Natural killer cell (primary cell): ENCODE data around the gene NHSL2. TPM values are rescaled to one million over a fixed set of nuclear protein-coding genes. Genes with fewer than 3 reads are reported as not detected.

Experiments
- ATAC-seq, 3 donors: fragments of 150-1000 bp in 2 of 3; fragments of 200-7000 bp in 1 of 3; cut with Tn5 transposase; 1 replicate in 1 of 3; 2 replicates in 2 of 3; pipeline ENCODE4 v1.10.0; 2021; ENCODE audit warnings: mild to moderate bottlenecking in 2 of 3, moderate library complexity in 2 of 3
- DNase-seq, 2 donors: peaks; one replicate each; pipeline versions ENCODE4 v3.0.0 to v3.0.0-alpha.2; 2013 to 2021; ENCODE audit warnings: mixed read lengths in 1 of 2
- H3K27ac ChIP-seq: one replicate; pipeline ENCODE4 v1.5.1; 2013; ENCODE audit warnings: mild to moderate bottlenecking, low read length
- H3K27me3 ChIP-seq: one replicate; pipeline ENCODE4 v1.6.1; 2013; ENCODE audit warnings: low read length; ENCODE audit not compliant: control insufficient read depth, insufficient read depth
- H3K36me3 ChIP-seq: one replicate; pipeline ENCODE4 v1.6.1; 2013; ENCODE audit warnings: low read length; ENCODE audit not compliant: control insufficient read depth, insufficient read depth
- H3K4me1 ChIP-seq: one replicate; pipeline ENCODE4 v1.6.1; 2013; ENCODE audit warnings: low read length; ENCODE audit not compliant: control insufficient read depth, insufficient read depth
- H3K4me3 ChIP-seq: one replicate; pipeline ENCODE4 v1.5.1; 2013; ENCODE audit warnings: low read length
- H3K9me3 ChIP-seq: one replicate; pipeline ENCODE4 v1.6.1; 2013; ENCODE audit warnings: low read length; ENCODE audit not compliant: control insufficient read depth, insufficient read depth
- H3K27ac Mint-ChIP-seq, 2 donors: one replicate each; pipeline ENCODE4 v1.8.0; 2022; ENCODE audit warnings: mild to moderate bottlenecking in 2 of 2, mixed read lengths in 2 of 2, moderate library complexity in 1 of 2
- H3K27me3 Mint-ChIP-seq, 2 donors: one replicate each; pipeline ENCODE4 v1.8.0; 2022; ENCODE audit warnings: low read depth in 2 of 2, mixed read lengths in 2 of 2
- H3K36me3 Mint-ChIP-seq: one replicate; pipeline ENCODE4 v1.8.0; 2022; ENCODE audit warnings: mixed read lengths
- H3K4me1 Mint-ChIP-seq, 2 donors: one replicate each; pipeline ENCODE4 v1.8.0; 2022; ENCODE audit warnings: mixed read lengths in 2 of 2
- H3K4me3 Mint-ChIP-seq: one replicate; pipeline ENCODE4 v1.8.0; 2022; ENCODE audit warnings: mild to moderate bottlenecking, moderate library complexity, mixed read lengths
- H3K9me3 Mint-ChIP-seq, 2 donors: one replicate each; pipeline ENCODE4 v1.8.0; 2022; ENCODE audit warnings: mixed read lengths in 2 of 2
- WGBS: methylation state at CpG from one replicate; pipeline ENCODE4 v1.1.7; 2013; ENCODE audit warnings: missing lambda C conversion rate; ENCODE audit not compliant: insufficient coverage; 5-methylcytosine and 5-hydroxymethylcytosine counted together
- intact Hi-C: fragments of 100-400 bp; cut with micrococcal nuclease; formaldehyde crosslinking; loops from one replicate; pipeline ENCODE4 v1.14.2; 2022
- total RNA-seq, 4 donors: library from RNA; stranded (reverse); fragments of 120-200 nt in 1 of 4; gene quantifications; one replicate each; pipeline versions ENCODE4 v1.2.3 to v1.2.4, GENCODE V29; 2013 to 2022
- TF ChIP-seq, protein P1 (sequence below): fragments of 200-600 bp; IDR thresholded peaks from one replicate; pipeline ENCODE4 v1.8.0; 2022; ENCODE audit warnings: antibody characterized with exemption

NHSL2 gene
- total RNA-seq, 3 donors from 2014 or later (not counting 1 experiment from before 2014, with no cell fraction given): 15.0 to 32.5 (median 30.8) TPM

DNA sequence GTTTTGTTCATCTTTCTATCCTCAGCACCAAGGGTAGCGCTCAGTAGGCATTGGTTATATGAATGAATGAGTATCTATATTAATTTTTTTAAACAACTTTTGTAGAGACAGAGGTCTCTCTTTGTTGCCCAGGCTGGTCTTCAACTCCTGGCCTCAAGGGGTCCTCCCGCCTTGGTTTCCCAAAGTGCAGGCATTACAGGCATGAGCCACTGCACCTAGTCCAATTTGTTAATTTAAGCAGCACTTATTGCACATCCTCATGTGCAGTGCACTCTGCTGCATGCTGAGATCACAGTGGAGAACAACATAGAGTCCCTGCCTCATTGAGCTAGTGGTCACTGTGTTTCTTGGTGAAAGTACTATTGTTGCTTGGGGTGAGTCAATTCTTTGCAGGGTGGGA is 94.4 kb downstream of the NHSL2 start:
- H3K36me3 ChIP-seq: no peaks in the 10 kb centered on the region
- Mint-ChIP-seq H3K9me3 (no peaks in the 10 kb centered on the region), H3K27me3 (peaks cover 26 to 44% of the 10 kb centered on the region in 2 donors), H3K27ac (no peak overlapping the region), H3K36me3 (no peaks in the 10 kb centered on the region), H3K4me3 (no peak overlapping the region), H3K4me1 (peaks cover 0 to 5% of the 10 kb centered on the region in 2 donors)
- DNase-seq (no peak), ATAC-seq (no peak)
- H3K4me1 ChIP-seq: no peaks in the 10 kb centered on the region
- intact Hi-C loops: no loop called here
- no peaks in the 10 kb centered on the region for H3K9me3 ChIP-seq
- TF ChIP-seq, protein P1, sequence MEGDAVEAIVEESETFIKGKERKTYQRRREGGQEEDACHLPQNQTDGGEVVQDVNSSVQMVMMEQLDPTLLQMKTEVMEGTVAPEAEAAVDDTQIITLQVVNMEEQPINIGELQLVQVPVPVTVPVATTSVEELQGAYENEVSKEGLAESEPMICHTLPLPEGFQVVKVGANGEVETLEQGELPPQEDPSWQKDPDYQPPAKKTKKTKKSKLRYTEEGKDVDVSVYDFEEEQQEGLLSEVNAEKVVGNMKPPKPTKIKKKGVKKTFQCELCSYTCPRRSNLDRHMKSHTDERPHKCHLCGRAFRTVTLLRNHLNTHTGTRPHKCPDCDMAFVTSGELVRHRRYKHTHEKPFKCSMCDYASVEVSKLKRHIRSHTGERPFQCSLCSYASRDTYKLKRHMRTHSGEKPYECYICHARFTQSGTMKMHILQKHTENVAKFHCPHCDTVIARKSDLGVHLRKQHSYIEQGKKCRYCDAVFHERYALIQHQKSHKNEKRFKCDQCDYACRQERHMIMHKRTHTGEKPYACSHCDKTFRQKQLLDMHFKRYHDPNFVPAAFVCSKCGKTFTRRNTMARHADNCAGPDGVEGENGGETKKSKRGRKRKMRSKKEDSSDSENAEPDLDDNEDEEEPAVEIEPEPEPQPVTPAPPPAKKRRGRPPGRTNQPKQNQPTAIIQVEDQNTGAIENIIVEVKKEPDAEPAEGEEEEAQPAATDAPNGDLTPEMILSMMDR: no peak
- no peak overlapping the region for H3K27ac ChIP-seq
- 100% methylated on average over 1 of the region's 2 CpGs for WGBS
- H3K4me3 ChIP-seq: no peak overlapping the region
- no peaks in the 10 kb centered on the region for H3K27me3 ChIP-seq

DNA sequence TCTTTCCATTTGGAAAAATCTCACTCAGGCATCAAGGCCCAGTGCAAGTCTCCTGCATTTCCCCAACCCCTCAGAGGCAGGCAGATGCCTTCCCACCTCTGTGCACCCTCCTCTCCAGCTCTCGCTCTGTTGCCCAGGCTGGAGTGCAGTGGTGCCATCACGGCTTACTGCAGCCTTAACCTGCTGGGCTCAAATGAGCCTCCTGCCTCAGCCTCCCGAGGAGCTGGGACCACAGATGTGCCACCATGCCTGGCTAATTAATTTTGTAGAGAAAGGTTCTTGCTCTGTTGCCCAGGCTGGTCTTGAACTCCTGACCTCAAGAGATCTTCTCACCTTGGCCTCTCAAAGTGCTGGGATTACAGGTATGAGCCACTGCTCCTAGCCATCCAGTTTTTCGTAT is 95.8 kb downstream of the NHSL2 start:
- peaks cover 0 to 4% of the 10 kb centered on the region in 2 donors for H3K4me1 Mint-ChIP-seq
- H3K36me3 Mint-ChIP-seq: no peaks in the 10 kb centered on the region
- DNase-seq (no peak), ATAC-seq (no peak)
- H3K27me3 Mint-ChIP-seq: peaks cover 16 to 31% of the 10 kb centered on the region in 2 donors
- Histone ChIP-seq H3K4me3 (no peak overlapping the region), H3K9me3 (no peaks in the 10 kb centered on the region), H3K27ac (no peak overlapping the region), H3K4me1 (no peaks in the 10 kb centered on the region), H3K27me3 (no peaks in the 10 kb centered on the region), H3K36me3 (no peaks in the 10 kb centered on the region)
- TF ChIP-seq, protein P1: no peak
- H3K4me3 Mint-ChIP-seq: no peak overlapping the region
- WGBS: 90% methylated on average over 4 of the region's 4 CpGs
- no peak overlapping the region for H3K27ac Mint-ChIP-seq
- intact Hi-C loops: no loop called here
- H3K9me3 Mint-ChIP-seq: no peaks in the 10 kb centered on the region

DNA sequence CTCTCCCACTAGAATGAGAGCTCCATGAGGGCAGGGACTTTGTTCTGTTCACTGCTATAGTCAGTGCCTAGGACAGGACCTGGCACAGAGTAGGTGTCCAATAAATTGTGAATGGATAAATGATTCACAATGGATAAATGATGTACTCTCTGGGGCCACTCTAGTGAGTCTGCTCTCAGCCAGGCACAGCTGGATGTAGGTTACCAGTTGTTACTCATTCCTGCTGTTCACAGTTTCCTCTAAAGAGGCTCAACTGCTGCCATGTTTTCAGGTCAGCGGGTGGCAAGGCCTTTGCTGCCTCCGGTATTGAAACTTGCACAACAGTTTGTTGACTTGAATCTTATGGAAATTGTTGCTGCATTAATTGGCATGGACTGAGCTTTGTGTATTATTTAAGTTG is 99.1 kb downstream of the NHSL2 start:
- Histone ChIP-seq H3K36me3 (no peaks in the 10 kb centered on the region), H3K4me1 (no peaks in the 10 kb centered on the region), H3K4me3 (no peak overlapping the region), H3K27me3 (no peaks in the 10 kb centered on the region), H3K9me3 (no peaks in the 10 kb centered on the region), H3K27ac (no peak overlapping the region)
- H3K27ac Mint-ChIP-seq: no peak overlapping the region
- ATAC-seq: no peak
- whole genome bisulfite sequencing: 94% methylated on average over 2 of the region's 2 CpGs
- intact Hi-C loops: no loop called here
- no peak overlapping the region for H3K4me3 Mint-ChIP-seq
- H3K4me1 Mint-ChIP-seq: no peaks in the 10 kb centered on the region
- no peaks in the 10 kb centered on the region for H3K36me3 Mint-ChIP-seq
- DNase-seq: no peak
- peaks cover 16 to 26% of the 10 kb centered on the region in 2 donors for H3K27me3 Mint-ChIP-seq
- TF ChIP-seq, protein P1: no peak
- H3K9me3 Mint-ChIP-seq: no peaks in the 10 kb centered on the region

DNA sequence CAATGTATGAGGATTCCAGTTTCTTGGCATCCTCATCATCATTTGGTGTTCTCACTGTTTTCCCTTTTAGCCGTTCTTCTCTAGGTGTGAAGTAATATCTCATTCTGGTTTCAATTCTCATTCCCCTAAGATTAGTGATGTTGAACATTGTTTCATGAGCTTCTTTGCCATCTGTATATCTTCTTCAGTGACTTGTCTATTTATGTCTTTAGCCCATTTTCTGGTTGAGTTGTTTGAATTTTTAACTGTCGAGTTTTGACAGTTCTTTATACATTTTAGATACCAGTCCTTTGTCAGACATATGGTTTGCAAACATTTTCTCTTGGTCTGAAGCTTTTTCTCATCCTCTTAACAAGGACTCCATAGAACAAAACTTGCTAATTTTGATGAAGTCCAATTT is 101.1 kb downstream of the NHSL2 start:
- Mint-ChIP-seq H3K4me3 (no peak overlapping the region), H3K9me3 (no peaks in the 10 kb centered on the region), H3K27me3 (peaks cover 13 to 30% of the 10 kb centered on the region in 2 donors), H3K4me1 (no peaks in the 10 kb centered on the region), H3K27ac (no peak overlapping the region), H3K36me3 (no peaks in the 10 kb centered on the region)
- Histone ChIP-seq H3K9me3 (no peaks in the 10 kb centered on the region), H3K27ac (no peak overlapping the region), H3K27me3 (no peaks in the 10 kb centered on the region), H3K4me3 (no peak overlapping the region), H3K4me1 (no peaks in the 10 kb centered on the region), H3K36me3 (no peaks in the 10 kb centered on the region)
- ATAC-seq (no peak), DNase-seq (no peak)
- WGBS: no CpG with 5 or more reads among the region's 2 CpGs
- intact Hi-C loops: no loop called here
- TF ChIP-seq, protein P1: no peak
